CD4-positive, alpha-beta T cell treated with Interferon gamma for 1 hour (primary cell): ENCODE results near the gene ARIH1.
A peak's percentile ranks its signal among the peaks of the same experiment; 100 is the strongest.
"Not testable (repeated sequence)": the region's sequence is repeated elsewhere in the genome, so short reads cannot be mapped to it uniquely, and the experiment has no call there.

Source experiments
- DNase-seq: peaks from one replicate; pipeline ENCODE4 v3.0.0-alpha.2; 2020

ARIH1 gene, protein sequence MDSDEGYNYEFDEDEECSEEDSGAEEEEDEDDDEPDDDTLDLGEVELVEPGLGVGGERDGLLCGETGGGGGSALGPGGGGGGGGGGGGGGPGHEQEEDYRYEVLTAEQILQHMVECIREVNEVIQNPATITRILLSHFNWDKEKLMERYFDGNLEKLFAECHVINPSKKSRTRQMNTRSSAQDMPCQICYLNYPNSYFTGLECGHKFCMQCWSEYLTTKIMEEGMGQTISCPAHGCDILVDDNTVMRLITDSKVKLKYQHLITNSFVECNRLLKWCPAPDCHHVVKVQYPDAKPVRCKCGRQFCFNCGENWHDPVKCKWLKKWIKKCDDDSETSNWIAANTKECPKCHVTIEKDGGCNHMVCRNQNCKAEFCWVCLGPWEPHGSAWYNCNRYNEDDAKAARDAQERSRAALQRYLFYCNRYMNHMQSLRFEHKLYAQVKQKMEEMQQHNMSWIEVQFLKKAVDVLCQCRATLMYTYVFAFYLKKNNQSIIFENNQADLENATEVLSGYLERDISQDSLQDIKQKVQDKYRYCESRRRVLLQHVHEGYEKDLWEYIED

DNA sequence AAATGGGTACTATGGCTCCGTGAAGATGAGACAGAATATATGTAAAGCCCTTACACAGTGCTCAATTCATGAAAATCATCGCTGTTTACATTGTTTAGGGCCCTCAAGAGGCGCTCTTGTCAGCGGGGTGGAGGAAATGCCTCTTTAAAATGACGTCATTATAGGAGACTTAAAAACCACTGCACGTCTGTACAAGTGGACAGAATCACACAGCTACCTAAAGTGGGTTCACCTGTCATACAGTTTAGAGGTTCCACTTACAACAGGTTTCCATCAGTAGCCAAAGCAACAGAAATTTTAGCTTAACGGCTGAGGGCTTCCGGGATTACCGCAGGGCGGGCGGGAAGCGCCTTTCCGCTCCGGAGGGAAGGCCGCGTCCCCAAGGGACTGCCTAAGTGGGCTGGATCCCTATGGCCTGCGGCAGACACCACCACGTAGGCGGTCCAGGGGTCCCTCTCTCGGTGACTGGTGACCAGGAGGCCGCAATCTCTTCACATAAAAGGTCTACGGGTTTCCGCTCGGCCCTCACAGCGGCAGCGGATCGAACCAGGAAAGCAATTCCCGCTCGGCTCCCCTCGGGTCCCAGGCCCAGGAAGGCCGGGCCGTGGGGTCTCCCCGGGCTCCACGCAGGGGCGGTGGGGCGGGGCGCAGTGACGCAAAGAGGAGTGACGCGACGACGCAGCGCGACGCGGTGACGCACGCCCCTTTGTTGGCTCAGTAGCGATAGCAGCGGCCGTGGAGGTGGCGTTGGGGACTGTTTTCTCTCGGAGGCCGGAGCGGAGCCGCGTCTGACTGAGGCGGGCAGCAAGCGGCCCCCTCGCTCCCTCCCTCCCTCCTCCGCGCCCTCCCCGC is at the start of gene ARIH1:
Gene ARIH1, plus strand, starts transcription at position 717 of the 852 bp plus-strand sequence. CDS start 310 bp downstream, outside the sequence.
- DNase-seq = peak; percentile 95

DNA sequence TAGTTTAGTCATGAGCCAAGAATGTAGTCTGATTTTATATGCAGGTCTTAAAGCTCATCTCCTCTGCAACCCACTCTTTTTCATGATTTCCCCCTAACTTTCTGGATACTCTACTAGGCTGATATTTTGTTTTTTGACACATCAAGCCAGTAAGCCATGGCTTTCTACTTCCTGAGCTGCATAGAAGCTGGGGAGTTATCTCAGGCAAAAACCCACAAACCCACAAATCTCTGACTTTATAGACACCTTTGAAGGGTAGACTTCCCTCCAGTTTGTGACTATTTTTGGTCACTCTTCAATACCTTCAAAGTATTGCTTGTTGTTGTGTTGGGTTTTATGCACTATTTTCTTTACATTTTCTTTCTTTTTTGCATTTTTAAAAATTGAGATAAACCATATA is 47.4 kb upstream of the ARIH1 start:
- DNase-seq = no peak

DNA sequence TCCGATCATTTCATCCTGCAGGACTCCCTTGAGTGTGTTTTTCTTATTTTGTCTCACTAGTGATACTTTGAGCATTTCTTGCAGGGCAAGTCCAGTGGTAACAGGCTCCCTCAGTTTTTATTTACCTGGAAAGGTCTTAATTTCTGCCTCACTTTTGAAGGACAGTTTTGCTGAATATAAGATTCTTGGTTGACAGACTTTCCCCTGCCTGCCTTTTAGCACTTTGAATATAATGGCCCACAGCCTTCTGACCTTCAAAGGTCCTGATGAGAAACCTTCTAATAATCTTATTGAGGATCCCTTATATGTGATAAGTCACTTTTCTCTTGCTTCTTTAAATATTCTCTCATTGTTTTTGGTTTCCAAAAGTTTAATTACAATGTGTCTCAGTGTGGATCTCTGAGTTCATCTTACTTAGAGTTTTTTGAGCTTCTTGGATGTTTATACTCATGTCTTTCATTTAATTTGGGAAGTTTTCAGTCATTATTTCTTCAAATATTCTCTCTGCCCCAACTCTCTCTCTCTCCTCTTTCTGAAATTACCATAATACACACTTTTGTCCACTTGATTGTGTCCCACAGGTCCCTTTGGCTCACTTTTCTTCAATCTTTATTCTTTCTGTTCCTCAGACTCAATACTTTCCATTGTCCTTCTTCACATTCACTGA is 36.3 kb upstream of the ARIH1 start:
- no peak for DNase-seq

DNA sequence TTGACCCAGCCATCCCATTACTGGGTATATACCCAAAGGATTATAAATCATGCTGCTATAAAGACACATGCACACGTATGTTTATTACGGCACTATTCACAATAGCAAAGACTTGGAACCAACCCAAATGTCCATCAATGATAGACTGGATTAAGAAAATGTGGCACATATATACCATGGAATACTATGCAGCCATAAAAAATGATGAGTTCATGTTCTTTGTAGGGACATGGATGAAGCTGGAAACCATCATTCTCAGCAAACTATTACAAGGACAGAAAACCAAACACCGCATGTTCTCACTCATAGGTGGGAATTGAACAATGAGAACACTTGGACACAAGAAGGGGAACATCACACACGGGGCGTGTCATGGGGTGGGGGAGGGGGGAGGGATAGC is 31.3 kb upstream of the ARIH1 start:
- DNase-seq = not testable (repeated sequence)

DNA sequence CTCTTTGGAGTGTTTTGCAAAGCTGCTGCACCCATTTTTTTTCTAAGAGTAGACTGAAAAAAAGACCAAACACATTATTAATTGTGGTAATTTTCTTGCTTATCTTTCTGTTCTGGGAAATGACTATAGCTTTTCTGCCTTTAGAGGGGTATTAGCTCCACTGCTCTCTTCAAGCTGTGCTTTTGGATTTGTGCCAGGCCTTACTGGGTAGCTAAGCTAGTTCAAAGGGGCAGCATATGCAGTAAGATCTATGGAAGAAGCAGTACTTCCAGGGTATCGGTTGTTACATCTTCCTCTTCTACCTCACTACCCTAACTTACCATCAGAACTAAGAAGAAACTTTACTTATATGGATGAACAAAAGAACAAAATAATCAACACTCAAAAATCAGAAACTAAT is 28.7 kb upstream of the ARIH1 start:
- no peak for DNase-seq

DNA sequence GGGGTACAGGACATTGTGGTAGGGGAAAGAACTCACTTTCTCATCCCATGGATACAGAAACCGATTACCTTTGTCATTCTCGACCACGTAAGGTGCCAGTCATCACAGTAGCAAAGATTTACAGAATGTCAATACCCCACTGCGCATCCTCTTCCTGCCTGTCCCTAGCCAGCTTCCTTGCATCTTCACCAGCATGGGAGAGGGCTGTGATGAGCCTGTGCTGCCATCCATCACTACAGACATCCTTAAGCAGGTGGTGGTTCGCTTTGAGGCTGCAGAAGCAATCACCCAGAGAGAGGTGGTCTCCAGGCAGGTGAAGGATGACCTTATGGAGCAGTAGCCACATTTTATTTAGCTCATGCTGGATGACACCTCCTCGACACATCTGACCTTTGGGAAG is 23.3 kb upstream of the ARIH1 start:
- DNase-seq = no peak

DNA sequence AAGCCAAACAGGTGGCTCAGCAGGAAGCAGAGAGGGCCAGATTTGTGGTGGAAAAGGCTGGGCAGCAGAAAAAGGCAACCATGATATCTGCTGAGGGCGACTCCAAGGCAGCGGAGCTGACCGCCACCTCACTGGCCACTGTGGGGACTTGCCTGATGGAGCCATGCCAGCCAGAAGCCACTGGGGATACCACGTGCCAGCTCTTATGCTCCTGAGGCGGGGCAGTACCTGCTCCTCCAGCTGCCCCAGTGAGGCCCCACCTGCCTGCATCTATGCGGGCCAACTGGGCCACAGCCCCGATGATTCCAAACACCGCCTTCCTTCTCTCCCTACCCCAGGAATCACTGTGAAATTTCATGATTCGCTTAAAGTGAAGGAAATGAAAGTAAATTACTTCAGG is 22.9 kb upstream of the ARIH1 start:
- DNase-seq = no peak

DNA sequence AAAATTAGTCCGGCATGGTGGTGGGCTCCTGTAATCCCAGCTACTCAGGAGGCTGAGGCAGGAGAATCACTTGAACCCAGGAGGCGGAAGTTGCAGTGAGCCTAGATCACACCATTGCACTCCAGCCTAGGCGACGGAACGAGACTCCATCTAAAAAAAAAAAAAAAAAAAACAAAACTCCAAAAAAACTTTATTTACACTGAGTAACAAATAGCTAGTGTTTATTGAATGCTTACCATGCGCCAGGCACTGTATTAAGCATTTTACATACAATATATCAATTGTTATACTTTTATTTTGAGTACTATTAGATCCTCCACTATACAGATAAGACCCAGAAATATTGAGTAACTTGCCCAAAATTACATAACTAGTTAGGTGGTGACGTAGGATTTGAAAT is 17.4 kb upstream of the ARIH1 start:
- no peak for DNase-seq

DNA sequence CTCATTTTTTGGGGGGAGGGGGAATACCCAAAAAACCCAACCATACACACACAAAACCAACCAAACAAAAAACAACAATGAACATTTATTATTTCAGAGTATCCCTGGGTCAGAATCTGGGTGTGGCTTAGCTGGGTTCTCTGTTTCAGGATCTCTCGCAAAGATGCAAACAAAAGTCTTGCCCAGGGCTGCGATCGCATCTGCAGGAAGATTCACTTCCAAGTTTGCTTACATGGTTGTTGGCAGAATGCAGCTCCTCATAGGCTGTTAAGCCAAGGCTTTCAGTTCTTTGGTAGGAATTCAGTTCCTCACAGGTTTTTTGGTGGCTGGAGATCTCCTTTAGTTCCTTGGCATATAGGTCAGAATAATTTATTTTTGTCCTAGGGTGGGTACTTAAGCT is 13.7 kb upstream of the ARIH1 start:
- no peak for DNase-seq

DNA sequence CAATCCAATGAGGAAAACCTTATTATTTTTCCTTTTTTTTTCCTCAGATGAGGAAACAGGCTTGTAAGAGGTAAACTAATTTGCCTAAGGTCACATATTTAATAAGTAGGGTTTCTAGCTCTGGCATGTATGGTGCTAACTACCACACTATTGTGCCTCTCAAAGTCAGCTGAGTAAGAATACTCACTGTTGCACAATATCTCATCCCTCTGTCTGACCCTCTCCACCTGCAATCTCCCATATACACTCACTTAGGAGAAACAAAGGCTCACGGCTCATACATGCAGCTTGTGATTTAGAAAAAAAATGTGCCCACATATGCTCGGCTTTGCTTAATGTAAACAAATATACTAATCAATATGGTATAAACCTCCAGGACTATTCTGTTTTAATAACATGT is 10.4 kb upstream of the ARIH1 start:
- no peak for DNase-seq

DNA sequence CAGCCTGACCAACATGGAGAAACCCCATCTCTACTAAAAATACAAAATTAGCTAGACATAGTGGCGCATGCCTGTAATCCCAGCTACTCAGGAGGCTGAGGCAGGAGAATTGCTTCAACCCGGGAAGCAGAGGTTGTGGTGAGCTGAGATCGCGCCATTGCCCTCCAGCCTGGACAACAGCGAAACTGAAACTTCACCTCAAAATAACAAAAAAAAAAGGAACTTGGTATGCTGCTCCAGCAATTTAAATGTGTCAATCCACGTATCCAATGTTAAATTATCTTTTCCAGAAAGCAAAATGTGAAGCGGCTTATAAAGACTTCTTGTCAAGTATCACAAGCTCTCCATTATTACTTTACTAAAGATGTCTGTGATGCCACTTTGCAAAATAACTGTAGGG is 9.9 kb upstream of the ARIH1 start:
- no peak for DNase-seq

DNA sequence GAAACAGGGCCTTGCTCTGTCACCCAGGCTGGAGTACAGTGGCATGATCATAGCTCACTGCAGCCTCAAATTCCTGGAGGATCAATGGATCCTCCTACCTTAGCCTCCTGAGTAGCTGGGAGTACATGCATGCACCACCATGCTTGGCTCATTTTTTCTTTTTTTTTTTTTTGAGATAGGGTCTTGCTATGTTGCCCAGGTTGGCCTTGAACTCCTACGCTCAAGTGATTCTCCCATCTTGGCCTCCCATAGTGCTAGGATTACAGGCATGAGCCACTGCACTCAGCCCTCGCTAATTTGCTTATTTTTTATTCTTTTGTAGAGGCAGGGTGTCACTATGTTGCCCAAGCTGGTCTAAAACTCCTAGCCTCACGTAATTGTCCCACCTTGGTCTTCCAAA is 6.0 kb upstream of the ARIH1 start:
- no peak for DNase-seq

DNA sequence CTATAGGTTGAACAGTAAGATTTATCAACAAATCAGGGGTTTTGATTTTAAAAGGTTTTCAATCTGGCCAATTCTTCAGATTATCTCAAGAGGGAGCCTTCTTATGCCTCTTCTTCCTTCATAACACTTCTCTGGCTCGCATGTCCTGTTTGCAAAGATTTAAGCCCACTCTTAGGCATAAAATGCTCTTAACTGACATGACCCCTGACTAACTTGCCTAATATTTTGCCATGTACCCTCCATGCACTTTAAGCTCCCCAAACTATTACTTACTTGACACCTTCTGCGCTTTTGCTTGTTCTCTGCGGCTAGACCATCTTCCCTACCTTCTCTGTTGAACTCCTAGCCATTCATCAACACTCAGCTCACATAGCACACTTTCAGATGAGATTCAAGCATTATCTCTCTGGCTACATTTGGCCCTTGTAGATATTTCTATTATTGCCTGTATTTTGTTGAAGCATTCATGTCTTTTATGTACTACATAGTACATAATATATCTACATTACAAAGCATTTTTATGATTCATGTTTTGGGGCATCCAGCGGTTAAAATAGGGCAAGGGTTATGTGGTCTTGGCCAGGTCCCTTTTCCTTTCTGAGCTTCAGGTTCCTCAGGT is 1.0 kb upstream of the ARIH1 start:
- DNase-seq = no peak

DNA sequence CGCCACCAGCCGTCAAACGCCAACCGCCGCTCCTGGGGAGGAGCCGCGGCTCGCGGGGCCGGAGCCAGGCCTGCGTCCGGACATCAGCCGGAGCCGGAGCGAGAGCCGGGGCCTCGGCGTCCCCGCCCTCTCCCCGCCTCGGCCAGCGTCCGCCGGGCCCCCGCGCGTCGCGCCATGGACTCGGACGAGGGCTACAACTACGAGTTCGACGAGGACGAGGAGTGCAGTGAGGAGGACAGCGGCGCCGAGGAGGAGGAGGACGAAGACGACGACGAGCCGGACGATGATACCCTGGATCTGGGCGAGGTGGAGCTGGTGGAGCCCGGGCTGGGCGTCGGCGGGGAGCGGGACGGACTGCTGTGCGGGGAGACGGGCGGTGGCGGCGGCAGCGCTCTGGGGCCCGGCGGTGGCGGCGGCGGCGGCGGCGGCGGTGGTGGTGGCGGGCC is 359 bp downstream of the ARIH1 start:
- no peak for DNase-seq

DNA sequence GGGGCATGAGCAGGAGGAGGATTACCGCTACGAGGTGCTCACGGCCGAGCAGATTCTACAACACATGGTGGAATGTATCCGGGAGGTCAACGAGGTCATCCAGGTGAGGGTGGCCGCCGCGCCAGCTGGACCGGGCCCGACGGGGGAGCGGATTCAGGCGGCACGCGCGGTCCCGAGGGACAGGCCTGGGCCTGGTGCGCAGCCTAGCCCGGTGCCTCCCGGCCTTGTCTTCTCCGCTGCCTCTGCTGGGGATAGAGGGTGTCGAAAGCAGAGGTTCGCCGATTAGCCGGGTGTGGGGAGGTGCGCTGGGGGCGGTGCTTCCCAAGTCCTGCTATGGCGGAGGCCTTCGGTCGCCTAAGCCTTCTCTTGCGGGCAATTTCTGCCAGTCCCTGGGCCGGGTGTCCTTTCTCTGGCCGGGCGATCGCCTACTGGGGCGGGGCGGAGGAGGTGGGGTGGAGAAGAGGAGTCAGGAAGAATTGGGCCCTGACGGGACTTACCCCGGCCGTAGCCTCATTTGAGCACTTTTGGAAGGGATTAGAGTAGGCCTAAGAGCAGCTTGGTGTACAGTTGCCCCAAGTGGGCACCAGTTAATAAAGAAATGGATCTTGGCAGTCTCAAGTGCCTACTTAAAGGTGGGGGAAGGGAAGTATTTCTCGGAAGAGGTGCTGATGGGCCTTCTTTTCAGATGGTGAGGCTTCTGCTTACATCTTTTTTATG is 940 bp downstream of the ARIH1 start:
- peak; percentile 80 for DNase-seq

DNA sequence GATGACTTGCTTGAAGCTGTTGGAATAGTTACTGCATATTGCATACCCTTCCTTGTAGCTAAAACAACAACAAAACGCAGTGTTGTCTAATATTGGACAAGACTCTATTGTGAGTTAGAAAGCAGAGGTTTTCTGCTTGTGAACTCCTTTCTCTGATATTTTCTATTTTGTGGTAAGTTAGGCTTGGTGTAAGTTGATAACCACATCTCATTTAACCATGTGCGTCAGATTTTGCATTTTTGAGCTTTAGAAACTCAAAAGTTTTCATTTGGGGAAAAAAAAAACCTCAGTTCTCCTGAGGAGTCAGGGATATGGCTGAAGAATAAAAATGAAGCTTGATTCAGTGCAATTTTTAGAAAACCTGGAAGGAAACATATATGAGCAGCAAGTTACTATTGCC is 1.5 kb downstream of the ARIH1 start:
- no peak for DNase-seq

DNA sequence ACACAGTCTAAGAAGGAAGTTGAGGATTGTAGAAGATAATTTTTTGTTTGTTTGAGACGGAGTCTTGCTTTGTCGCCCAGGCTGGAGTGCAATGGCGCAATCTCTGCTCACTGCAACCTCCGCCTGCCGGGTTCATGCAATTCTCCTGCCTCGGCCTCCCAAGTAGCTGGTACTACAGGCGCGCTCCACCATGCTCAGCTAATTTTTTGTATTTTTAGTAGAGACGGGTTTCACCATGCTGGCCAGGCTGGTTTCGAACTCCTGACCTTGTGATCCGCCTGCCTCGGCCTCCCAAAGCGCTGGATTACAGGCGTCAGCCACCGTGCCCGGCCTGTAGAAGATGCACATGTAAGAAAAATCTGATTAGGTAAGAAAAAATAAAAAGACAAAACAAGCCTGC is 2.2 kb downstream of the ARIH1 start:
- DNase-seq = not testable (repeated sequence)

DNA sequence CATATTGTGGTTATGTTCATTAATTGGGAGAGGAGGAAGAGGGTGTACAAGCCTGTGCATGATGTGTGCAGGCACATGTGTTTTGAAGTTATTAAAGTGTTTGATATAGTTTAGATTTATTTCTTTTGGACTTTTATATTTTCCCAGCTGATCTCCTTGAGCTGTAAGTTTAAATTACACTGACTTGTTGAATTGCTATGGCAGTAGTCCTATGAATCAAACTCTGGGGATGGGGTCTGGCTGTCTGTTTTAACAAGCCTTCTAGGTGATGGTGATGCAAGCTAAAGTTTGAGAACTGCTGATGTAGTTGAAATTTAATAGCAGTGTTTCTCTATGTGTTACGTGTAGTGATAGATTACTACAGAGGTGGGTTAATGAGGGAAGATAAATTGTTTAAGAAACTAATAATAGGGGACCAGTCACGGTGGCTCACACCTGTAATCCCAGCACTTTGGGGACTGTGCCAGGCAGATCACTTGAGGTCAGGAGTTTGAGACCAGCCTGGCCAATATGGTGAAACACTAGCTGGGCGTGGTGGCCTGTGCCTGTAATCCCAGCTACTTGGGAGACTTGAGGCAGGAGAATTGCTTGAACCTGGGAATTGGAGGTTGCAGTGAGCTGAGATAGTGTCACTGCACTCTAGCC is 7.0 kb downstream of the ARIH1 start:
- DNase-seq = no peak

DNA sequence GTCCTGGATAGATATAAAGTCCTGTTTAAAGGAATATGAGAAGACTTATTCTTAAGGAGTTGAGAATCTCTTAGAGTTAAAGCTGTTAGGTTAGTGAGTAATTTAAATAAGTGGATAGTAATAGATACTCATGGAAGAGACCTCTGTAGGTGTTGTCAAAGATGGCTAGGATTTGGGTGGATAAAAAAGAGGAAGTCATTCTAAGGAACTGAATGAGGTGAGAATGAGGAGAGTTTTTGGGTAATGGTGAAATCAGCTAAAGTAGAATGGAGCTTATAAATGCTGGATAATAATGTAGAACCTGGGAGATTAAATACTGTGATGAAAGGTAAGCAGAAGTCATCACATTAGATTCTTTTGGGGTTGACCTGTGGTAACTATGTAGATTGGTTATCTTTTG is 8.1 kb downstream of the ARIH1 start:
- no peak for DNase-seq

DNA sequence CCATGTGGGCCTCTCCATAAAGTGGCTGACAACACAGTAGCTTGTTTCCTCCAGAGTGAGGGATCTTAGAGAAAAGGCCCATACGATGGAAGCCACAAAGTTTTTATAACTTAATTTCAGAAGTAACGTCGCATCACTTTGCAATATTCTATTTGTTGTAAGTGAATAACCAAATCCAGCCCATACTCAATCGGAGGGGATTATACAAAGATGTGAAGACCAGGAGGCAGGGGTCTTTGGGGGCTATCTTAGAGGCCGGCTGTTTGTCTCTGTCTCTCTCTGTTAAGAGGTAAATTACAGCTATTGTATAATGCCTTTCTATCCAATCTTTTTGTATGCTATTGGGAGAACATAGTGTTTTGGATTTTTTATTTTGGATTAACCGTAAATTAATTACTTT is 9.1 kb downstream of the ARIH1 start:
- DNase-seq = no peak

DNA sequence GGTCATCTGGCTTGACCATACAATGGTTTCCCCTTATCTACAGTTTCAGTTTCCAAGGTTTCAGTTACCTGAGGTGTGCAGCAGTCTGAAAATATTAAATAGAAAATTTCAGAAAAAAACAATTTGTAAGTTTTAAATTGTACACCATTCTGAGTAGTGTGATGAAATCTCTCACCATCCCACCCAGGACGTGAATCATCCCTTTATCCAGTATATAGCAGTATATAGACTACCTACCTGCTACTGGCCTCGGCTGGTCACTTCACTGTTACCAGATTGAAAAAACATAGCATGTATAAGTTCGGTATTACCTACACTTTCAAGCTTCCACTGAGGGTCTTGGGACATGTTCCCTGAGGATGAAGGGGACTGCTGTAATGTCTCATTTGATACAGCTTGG is 12.0 kb downstream of the ARIH1 start:
- no peak for DNase-seq
